ENCODE data around the gene REC8.
"Not testable (repeated sequence)": the region's sequence is repeated elsewhere in the genome, so short reads cannot be mapped to it uniquely, and the experiment has no call there.

Gene REC8

DNA sequence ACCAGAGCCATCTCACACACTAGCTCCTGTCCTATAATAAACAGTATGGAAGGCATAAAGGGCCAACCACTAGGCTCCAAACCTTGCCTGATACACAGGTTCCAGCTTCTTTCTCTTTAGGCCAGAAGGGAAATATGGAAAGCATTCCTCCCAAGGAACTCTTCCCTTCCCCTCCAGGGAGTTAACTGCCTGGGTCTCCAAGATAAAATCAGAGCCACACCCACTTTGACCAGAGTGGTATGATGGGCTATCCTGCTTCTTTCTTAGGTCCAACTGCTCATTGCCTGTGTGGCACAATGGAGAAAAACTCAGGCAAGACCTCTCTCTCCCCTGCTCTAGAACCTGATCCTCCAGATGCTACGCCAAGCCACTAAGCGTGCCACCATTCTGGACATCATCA is 35.7 kb downstream of the REC8 start:
- TF ChIP-seq, protein P1, sequence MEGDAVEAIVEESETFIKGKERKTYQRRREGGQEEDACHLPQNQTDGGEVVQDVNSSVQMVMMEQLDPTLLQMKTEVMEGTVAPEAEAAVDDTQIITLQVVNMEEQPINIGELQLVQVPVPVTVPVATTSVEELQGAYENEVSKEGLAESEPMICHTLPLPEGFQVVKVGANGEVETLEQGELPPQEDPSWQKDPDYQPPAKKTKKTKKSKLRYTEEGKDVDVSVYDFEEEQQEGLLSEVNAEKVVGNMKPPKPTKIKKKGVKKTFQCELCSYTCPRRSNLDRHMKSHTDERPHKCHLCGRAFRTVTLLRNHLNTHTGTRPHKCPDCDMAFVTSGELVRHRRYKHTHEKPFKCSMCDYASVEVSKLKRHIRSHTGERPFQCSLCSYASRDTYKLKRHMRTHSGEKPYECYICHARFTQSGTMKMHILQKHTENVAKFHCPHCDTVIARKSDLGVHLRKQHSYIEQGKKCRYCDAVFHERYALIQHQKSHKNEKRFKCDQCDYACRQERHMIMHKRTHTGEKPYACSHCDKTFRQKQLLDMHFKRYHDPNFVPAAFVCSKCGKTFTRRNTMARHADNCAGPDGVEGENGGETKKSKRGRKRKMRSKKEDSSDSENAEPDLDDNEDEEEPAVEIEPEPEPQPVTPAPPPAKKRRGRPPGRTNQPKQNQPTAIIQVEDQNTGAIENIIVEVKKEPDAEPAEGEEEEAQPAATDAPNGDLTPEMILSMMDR (IDR thresholded peaks at IDR 0.05): no peak
- H3K27ac ChIP-seq: no peak overlapping the region
- H3K4me3 ChIP-seq: no peak overlapping the region
- DNase-seq (ENCODE audit: low spot score): peak; percentile 29

DNA sequence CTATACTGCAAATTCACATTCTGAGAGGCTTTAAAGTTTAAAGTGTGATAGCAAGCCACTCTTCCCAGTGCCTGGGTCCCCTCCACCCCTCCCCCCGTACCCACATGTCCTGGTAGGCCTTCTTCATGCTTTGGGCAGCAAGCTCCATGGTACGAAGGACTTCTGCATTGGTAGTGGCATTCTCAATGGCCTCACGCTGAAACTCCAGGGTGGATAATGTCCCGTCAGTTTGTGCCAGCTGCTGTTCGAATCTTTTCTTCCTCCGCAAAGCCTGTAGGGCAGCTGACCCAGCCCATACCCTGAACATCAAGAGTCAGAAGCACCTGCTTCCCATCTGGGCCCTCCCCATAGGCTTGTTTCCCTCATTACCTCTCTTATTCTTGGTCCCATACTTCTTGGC is 39.4 kb downstream of the REC8 start:
- H3K27ac ChIP-seq: no peak overlapping the region
- DNase-seq (ENCODE audit: low spot score): peak; percentile 61
- TF ChIP-seq, protein P1 (IDR thresholded peaks at IDR 0.05): no peak
- no peak overlapping the region for H3K4me3 ChIP-seq

DNA sequence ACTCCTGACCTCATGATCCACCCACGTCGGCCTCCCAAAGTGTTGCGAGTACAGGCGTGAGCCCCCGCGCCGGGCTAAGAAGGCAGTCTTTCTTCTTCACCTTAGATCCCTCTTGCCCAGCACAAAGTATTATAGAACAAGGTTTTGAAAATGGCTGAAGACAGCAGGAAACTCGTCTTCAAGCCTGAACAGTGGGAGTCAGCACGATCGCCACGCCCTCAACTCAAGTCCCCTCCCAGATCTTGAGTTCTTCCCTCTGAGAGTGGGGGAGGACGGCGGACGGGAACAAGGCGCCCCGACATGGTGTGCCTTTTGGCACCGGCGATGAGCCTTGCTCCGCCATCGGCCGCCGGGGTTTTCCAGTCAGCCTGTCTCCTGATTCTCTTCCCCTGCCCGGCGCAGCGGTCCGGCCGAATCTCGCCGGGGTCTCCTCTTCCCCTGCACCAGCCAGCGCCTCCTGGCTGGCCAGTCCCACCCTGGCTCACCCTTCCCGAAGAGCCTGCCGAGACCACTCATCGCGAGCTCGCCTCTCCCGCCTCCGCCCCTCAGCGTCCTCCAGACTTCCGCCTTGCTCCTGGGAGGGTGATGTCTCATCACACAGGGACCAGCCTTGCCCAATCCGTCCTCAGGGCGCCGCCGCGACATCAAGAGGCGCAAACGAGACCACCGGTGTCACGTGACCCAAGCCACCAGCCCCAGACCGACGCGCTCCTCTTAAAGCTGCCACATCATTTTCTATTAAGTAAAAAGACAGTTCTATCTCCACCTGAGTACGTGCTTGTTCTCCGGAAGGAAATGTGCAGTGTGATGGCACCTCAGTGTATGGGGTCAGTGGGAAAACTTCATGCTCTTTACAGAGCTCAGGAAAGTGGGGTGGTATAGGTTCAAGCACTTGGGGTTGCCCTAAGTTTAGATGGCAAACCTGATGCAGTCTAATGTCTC is 41.3 kb downstream of the REC8 start, which contains the start of gene CHMP4A:
TSS of gene CHMP4A (minus strand) at position 565 of the 942 bp plus-strand sequence. CDS start at position 516, 49 bp downstream.
- DNase-seq (ENCODE audit: low spot score): peak; percentile 99
- peak within 1 kb of the TSS; percentile 86 to 95 for H3K27ac ChIP-seq
- TF ChIP-seq, protein P1 (IDR thresholded peaks at IDR 0.05): no peak
- H3K4me3 ChIP-seq: peak within 1 kb of the TSS; percentile 82

DNA sequence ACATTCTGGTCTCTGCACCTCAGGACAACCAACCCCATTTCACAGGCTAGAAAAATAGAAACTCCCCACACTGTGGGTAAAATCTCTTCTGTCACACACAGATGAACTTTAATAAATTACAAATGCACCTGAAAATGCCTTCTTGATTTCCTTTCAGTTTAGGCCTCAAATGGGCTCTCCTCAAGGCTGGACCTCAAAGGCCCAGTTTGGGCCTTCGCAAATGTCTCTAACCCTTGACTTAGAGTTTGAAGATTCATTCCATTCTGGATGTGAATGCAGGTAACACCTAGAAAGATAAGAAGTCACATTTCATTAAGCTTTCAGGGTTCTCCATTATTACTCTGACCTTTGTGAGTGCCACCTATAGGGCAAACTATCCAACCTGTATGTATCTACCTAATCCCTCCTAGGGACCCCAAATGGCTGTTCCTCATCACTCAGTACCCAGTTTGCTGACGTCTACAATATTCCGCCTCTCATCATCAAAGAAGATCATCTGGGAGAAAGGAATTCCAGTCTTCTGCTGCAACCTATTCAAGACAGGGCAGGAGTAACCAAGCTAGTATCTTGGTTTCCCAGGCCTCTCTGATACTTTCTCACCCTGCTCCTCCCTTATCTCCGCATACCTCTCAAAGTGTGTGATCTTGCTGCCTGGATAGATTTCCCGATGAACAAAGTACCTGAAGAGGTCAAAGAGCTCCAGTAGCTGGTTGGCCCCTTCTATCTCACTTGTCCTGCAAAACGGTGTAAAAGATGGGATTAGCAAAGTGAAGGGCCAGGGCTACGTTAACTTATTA is 42.2 kb downstream of the REC8 start:
- TF ChIP-seq, protein P1 (IDR thresholded peaks at IDR 0.05): no peak
- Histone ChIP-seq H3K27ac (peak overlapping the region; percentile 86 to 95), H3K4me3 (peak overlapping the region; percentile 82)
- peak; percentile 40 for DNase-seq (ENCODE audit: low spot score)

DNA sequence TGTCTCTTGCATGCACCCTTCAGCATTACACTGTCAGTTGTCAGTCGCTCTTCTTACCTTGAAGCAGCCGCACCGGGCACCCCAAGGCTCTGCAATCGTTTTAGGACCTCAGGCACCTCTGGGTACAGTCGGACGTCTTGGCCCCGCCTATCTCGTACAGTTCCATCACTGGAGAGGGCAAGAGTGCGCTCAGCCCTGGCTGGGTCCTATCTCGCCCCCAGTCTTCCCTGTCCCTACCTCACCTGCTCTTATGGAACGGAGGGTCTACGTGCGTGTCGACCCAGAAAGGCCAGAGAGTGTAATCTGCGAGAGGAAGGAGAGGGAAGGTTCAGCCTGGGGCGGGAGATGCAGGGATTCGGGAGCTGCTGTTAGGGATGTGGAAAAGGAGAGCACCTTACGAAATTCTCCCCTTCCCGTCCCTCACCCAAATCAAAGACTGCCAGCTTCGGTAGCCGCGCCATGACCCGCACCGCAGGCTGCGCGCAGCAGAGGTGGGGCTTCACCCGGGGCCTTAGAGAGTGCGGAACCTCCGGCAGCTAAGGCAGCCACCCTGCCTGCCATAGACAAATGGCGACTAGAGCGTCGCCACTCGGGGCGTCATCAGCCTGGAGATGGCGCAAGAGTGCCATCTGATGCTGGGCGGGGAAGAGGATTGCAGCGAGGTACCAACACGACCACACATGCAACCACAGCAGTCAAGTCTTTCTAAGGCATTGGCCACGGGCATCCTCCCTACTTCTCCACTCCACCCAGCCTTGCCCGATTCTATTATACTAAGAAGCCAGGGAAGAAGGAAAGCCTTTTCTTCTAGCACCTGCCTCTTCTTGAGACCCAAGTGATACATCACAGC is 43.8 kb downstream of the REC8 start, which contains the start of gene MDP1:
TSS of gene MDP1 (minus strand) at position 572 of the 850 bp plus-strand sequence. CDS start at position 461, 111 bp downstream.
- peak; percentile 92 for DNase-seq (ENCODE audit: low spot score)
- H3K27ac ChIP-seq: peak within 1 kb of the TSS; percentile 85 to 93

DNA sequence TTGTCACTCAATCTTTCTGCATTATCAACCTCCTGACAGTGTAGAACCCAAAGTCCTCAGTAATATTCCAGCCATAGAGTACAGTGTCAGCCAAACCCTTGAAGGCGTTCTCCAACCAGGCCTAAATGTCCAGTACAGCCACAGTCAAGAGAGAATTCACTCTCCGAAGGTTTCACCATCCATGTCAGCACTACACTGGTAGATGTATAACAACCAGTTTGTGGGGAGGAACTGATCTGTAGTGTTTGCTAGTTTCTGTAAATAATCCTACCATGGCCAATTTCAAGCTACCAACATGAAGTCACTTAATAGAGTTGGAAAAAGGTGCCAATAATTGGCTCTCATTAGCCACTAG is 44.4 kb downstream of the REC8 start:
- DNase-seq (ENCODE audit: low spot score): no peak
- TF ChIP-seq, protein P1 (IDR thresholded peaks at IDR 0.05): no peak
- H3K4me3 ChIP-seq: peak overlapping the region; percentile 83
- peak overlapping the region; percentile 85 to 93 for H3K27ac ChIP-seq

More for the DNA sequence above, 43.8 kb downstream of the REC8 start, which contains the start of gene MDP1:
- TF ChIP-seq, protein P1 (IDR thresholded peaks at IDR 0.05): no peak
- peak within 1 kb of the TSS; percentile 83 for H3K4me3 ChIP-seq

DNA sequence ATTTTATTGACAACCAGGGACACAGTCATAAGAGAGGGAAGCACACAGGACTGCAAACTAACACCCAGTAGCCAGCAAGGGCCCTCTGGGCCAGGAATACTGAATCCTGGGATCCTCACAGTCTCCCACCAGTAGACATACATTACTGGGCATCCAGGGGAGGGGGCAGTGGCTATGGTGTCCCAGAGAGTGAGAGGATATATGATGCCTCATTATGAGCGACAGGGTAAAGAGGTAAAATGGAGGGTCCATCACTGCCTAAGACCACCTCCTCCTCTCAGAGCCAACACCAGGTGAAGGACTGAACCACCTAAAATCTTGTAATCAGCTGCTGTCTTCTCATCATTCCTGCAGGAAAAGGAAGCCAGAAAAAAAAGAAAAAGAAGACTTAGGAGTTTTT is 45.0 kb downstream of the REC8 start:
- H3K4me3 ChIP-seq, H3K27ac ChIP-seq: not testable (repeated sequence)
- DNase-seq (ENCODE audit: low spot score): peak; percentile 8

Data from coronary artery (tissue), 2 donors.